G401 (cell line): ENCODE measurements around the gene TCF12. TPM values are rescaled to one million over a fixed set of nuclear protein-coding genes. Genes with fewer than 3 reads are reported as not detected.

Experiments used
- DNase-seq: peaks from one replicate; pipeline ENCODE4 v3.0.0-alpha.2; 2015; ENCODE audit warnings: low spot score
- in situ Hi-C: cut with HindIII; loops from 2 replicates; pipeline ENCODE4 v1.10.0; 2016; ENCODE audit warnings: low sequenced_read_pairs, mixed read lengths
- total RNA-seq: library from RNA; depleted of rRNA; stranded (reverse); fragments of >200 nt; shearing (Covaris generic); gene quantifications from 2 replicates; pipeline ENCODE4 v1.2.3, GENCODE V29; 2014

TCF12 gene
- total RNA-seq, 1 experiment from 2014 or later = 55.3 TPM

- in situ Hi-C loops = no loop called here
- DNase-seq = no peak
Measured at GRCh38 chr15:57248074-57248473, 329.6 kb downstream of the TCF12 start.

- DNase-seq = no peak
- in situ Hi-C loops = no loop called here
Measured at GRCh38 chr15:57251308-57251707, 332.9 kb downstream of the TCF12 start.

- DNase-seq = no peak
- in situ Hi-C loops = no loop called here
Measured at GRCh38 chr15:57251941-57252340, 333.5 kb downstream of the TCF12 start.

- in situ Hi-C loops = no loop called here
- no peak for DNase-seq
Measured at GRCh38 chr15:57253082-57253481, 334.6 kb downstream of the TCF12 start.

GRCh38 chr15:57253500-57253899 is 335.1 kb downstream of the TCF12 start:
- in situ Hi-C loops = no loop called here
- DNase-seq = no peak

GRCh38 chr15:57255751-57256341 is 337.4 kb downstream of the TCF12 start:
- DNase-seq = no peak

GRCh38 chr15:57256939-57257338 is 338.5 kb downstream of the TCF12 start:
- in situ Hi-C loops = no loop called here
- no peak for DNase-seq

More at GRCh38 chr15:57255751-57256341, 337.4 kb downstream of the TCF12 start:
- in situ Hi-C loops = no loop called here

- DNase-seq = no peak
- in situ Hi-C loops = no loop called here
Measured at GRCh38 chr15:57259568-57260040, 341.2 kb downstream of the TCF12 start.

- no peak for DNase-seq
- in situ Hi-C loops = no loop called here
Measured at GRCh38 chr15:57263520-57263919, 345.1 kb downstream of the TCF12 start.

- DNase-seq = no peak
- in situ Hi-C loops = no loop called here
Measured at GRCh38 chr15:57272771-57273357, 354.4 kb downstream of the TCF12 start.

GRCh38 chr15:57273402-57273801 is 355.0 kb downstream of the TCF12 start:
- in situ Hi-C loops = no loop called here
- DNase-seq = no peak

- in situ Hi-C loops = no loop called here
- no peak for DNase-seq
Measured at GRCh38 chr15:57278439-57278838, 360.0 kb downstream of the TCF12 start.

GRCh38 chr15:57280464-57280863 is 362.0 kb downstream of the TCF12 start:
- no peak for DNase-seq
- in situ Hi-C loops = no loop called here

- in situ Hi-C loops = no loop called here
- no peak for DNase-seq
Measured at GRCh38 chr15:57281321-57281720, 362.9 kb downstream of the TCF12 start.

- in situ Hi-C loops = no loop called here
Measured at GRCh38 chr15:57282686-57283085, 364.2 kb downstream of the TCF12 start.

GRCh38 chr15:57283774-57284503 is 365.5 kb downstream of the TCF12 start:
- in situ Hi-C loops = no loop called here
- DNase-seq = no peak

More at GRCh38 chr15:57282686-57283085, 364.2 kb downstream of the TCF12 start:
- DNase-seq = no peak

GRCh38 chr15:57284535-57284934 is 366.1 kb downstream of the TCF12 start:
- no peak for DNase-seq
- in situ Hi-C loops = no loop called here

GRCh38 chr15:57285386-57285785 is 366.9 kb downstream of the TCF12 start:
- DNase-seq = no peak
- in situ Hi-C loops = no loop called here

GRCh38 chr15:57286446-57287122 is 368.1 kb downstream of the TCF12 start:
- in situ Hi-C loops = no loop called here
- DNase-seq = no peak

GRCh38 chr15:57287123-57287521 is 368.7 kb downstream of the TCF12 start:
- no peak for DNase-seq
- in situ Hi-C loops = no loop called here
